HFF-Myc (cell line): ENCODE data around the gene TTLL1.

Experiments
- DNase-seq: peaks from one replicate; pipeline ENCODE4 v3.0.0-alpha.2; 2011; ENCODE audit warnings: low read depth; ENCODE audit errors: extremely low read depth
- H3K4me3 ChIP-seq: replicated peaks from 2 replicates; pipeline ENCODE4 v1.5.1; 2011; ENCODE audit warnings: low read depth, mild to moderate bottlenecking, control low read depth, low read length
- CTCF ChIP-seq: IDR thresholded peaks from 2 replicates; pipeline ENCODE4 v1.5.1; 2012; ENCODE audit warnings: mild to moderate bottlenecking, low read depth, low read length, control low read depth; ENCODE audit errors: missing control alignments

Gene TTLL1

GRCh38 chr22:43014869-43015676 lies 74.1 kb downstream of the TTLL1 start, which contains the start of gene PACSIN2:
Gene PACSIN2, minus strand, starts transcription at chr22:43015149. Its CDS starts 103,069 bp downstream, at chr22:42912080.
- no peak for TF ChIP-seq CTCF
- peak; percentile 96 for DNase-seq
- peak within 1 kb of the TSS; percentile 61 for H3K4me3 ChIP-seq

GRCh38 chr22:43014316-43014868 lies 74.8 kb downstream of the TTLL1 start:
- no peak for TF ChIP-seq CTCF
- H3K4me3 ChIP-seq = peak overlapping the region; percentile 61
- no peak for DNase-seq

GRCh38 chr22:43013355-43014315 lies 75.6 kb downstream of the TTLL1 start:
- DNase-seq = no peak
- TF ChIP-seq CTCF = no peak
- H3K4me3 ChIP-seq = peak overlapping the region; percentile 61

GRCh38 chr22:43012390-43012789 lies 76.8 kb downstream of the TTLL1 start:
- TF ChIP-seq CTCF = no peak
- no peak overlapping the region for H3K4me3 ChIP-seq
- DNase-seq = no peak

GRCh38 chr22:43011079-43011478 lies 78.1 kb downstream of the TTLL1 start:
- no peak overlapping the region for H3K4me3 ChIP-seq
- no peak for TF ChIP-seq CTCF
- DNase-seq = no peak

- H3K4me3 ChIP-seq = no peak overlapping the region
- TF ChIP-seq CTCF = no peak
- no peak for DNase-seq
Observed at GRCh38 chr22:43009444-43009843, 79.7 kb downstream of the TTLL1 start.
